Erythroblast (primary cell): Measurements from ENCODE around the gene ZBTB7C.

Experiments used
- DNase-seq, 2 experiments: peaks; one replicate each; lab custom pipeline; 2025; lab: John Stamatoyannopoulos, UW
- GATA1 ChIP-seq: IDR thresholded peaks from 2 replicates; pipeline ENCODE4 v1.6.1; 2011; ENCODE audit warnings: low read depth, mild to moderate bottlenecking, control low read depth, low read length, moderate library complexity
- POLR2A ChIP-seq: IDR thresholded peaks from 2 replicates; pipeline ENCODE4 v1.6.1; 2011; ENCODE audit warnings: mild to moderate bottlenecking, low read length

ZBTB7C gene

DNA sequence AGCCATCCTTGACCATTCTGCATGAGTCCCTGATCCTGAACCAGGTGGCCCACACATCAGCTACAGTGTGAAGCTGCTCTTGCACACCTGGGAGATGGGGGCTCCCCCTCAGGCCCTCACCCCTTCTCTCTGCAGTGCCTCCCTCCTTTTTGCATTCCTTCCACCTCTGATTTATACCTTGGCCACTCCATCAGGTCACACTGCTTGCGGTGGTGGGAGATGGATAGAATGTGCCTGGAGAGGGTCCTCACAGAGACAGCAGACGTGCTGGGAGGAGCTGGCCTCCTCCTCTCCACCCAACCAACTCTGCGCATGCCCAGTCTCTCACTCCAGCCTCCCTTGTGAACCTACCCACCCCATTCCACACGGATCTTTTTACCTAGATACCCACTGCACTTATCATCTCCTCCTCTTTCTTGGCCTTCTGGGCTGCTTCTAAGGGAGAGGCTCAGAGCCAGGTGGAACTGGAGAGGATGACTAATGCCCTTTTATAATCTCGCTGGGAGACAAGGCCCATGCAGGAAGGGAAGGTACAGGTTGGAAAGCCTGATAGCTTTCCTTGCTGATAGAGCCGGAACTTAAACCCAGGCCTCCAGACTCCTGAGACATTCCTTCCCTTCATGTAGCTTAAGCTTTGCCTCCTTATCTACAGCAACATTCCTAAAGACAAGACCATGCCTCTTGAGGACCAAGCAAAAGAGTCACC is 205.1 kb downstream of the ZBTB7C start:
- no peak for DNase-seq
- TF ChIP-seq GATA1, result no peak
- TF ChIP-seq POLR2A, result no peak

DNA sequence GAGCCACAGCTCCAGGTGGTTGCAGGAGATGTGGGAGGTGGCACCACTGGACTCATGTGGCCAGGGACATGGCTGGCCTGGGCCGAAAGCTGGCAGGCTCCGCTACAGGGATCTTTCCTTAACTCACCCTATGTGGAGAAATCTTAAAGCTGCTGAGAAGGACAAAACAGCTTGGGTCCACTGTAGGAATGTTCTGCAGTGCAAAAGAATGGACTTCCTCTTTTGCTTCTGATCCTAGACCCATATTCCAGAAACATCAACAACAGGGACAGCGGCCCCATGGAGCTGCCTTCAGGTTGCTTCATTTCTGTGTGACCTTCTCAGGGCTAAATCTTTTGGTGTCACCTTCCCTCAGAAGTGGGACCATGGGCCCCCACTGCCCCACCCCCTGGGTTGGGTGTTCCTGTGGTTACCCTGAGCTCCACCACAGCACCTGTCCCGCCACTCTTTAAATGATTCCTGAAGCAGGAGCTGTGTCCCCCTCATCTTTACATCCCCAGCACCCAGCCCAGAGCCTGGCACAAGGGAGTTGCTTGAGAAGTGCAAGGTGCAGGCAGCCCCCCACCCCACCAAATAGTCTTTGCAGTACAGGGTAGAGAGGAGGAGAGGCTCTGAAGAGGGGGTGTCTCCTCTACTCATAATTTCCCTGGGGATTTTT is 205.8 kb downstream of the ZBTB7C start:
- no peak for TF ChIP-seq POLR2A
- TF ChIP-seq GATA1, result no peak
- no peak for DNase-seq

- DNase-seq, result no peak
- TF ChIP-seq GATA1 (no peak), POLR2A (no peak)
Measured at GRCh38 chr18:48202350-48203260, 206.6 kb downstream of the ZBTB7C start.

- TF ChIP-seq POLR2A (no peak), GATA1 (no peak)
- DNase-seq, result no peak
Measured at GRCh38 chr18:48202006-48202348, 207.2 kb downstream of the ZBTB7C start.

DNA sequence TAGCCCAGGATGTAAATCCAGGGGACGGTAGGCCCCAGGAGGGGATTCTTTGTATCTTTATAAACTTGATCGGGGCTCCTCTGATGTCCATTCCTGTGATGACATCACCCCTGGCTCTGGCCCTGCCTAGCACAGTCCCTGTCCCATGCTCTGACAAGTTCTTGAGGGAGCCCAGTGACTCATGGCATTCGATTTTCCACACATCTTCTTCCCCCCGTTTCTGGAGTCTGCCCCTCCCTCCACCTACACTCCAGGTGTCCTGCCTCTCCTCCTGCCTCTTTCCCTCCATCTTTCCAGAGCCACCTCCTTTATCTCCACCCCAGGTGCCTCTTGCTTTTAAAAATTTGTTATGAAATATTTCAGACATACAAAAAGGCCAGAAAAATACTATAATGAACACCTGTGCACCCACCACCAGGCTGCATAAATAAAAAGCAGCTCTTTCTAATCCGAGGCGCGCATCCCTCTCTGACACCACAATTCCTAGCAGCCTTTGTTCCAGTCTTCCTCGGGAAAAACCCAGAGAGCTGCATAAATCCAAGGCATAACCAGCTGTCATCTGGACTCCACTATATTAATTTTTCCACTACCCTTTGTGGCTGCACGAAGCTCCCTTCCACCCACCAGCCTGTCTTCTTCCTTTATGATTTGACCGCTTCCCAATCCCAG is 207.7 kb downstream of the ZBTB7C start:
- no peak for DNase-seq

DNA sequence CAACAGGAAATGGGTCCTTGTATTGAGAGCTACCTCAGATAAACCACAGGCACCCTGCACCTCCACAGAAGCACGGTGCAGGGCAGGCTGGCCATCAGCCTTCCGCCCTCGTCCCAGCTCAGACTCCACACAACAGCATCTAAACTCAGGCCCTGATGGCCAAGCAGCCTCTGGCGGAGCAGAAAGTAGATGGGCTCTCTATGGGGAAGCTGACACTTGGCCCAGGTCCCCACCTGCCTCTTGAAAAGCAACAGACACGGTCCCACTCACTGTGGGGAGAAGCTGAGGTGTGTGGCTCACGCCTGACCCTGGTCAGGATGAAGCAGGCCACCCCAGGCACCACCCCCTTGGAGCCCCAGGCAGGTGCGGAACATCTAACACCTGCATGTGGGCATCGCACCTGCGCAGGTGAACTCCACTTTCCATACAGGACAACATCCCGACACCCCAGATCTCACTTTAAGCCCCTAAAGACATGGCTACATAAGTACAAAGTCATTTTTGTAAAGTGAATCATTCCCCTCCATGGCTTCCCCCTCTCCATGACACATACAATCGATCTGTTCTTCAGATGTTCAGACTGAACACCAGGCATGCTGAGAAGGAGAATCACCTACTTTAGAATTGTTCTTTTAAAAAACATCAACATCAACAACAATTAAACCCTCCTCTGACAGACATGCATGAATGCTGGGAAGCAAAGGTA is 208.4 kb downstream of the ZBTB7C start:
- no peak for DNase-seq
- TF ChIP-seq POLR2A, result no peak
- TF ChIP-seq GATA1, result no peak

More for the DNA sequence above, 207.7 kb downstream of the ZBTB7C start:
- no peak for TF ChIP-seq GATA1
- TF ChIP-seq POLR2A, result no peak

GRCh38 chr18:48199399-48199798 is 209.8 kb downstream of the ZBTB7C start:
- DNase-seq, result no peak
- TF ChIP-seq POLR2A (no peak), GATA1 (no peak)

DNA sequence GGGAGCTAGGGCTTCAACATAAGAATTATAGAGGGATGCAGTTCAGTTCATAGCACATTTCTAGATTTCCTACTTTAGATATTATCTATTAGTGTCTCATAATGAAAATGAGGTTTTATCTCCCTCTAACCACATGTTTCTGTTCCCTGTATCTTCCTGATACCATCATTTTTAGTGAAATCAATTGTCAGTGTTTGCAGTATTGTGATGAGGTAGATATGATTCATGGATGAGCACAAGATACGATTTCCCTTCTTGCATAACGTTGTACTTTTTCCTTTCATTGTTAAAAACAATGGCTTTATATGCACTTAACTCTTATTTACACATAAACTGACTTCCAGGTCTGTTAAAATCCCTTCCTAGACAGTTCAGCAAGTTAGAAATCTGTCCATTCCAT is 211.4 kb downstream of the ZBTB7C start:
- no peak for TF ChIP-seq POLR2A
- TF ChIP-seq GATA1, result no peak
- no peak for DNase-seq

- DNase-seq, result no peak
- no peak for TF ChIP-seq GATA1
- no peak for TF ChIP-seq POLR2A
Measured at GRCh38 chr18:48195787-48196186, 213.4 kb downstream of the ZBTB7C start.

DNA sequence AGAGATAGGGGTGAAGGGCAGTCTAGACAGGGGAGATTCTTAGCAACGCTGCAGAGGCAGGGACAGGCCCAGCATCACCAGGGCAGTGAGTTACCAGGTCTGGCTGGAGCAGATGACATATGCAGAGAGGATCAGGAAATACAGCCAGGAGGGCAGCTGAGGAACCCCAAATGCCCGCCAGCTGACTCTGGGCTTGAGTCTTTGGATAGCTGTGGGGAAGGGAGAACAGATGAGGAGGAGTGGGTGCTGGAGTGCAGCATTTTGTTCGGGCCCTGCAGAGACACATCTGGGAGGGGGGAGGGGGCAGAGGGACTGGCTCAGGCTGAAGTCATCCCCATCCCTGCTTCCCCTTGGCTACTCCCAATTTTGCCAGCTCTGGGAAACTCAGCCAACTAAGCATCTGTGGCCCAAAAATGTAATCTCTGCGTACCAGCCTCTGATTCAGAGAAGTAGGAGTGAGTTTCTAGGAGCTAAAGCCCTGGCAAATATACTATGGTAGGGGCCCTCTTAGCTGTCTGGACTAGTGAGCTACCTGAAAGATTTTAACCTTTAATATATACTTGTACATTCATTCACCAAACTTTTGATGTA is 214.5 kb downstream of the ZBTB7C start:
- TF ChIP-seq GATA1 (no peak), POLR2A (no peak)
- no peak for DNase-seq

DNA sequence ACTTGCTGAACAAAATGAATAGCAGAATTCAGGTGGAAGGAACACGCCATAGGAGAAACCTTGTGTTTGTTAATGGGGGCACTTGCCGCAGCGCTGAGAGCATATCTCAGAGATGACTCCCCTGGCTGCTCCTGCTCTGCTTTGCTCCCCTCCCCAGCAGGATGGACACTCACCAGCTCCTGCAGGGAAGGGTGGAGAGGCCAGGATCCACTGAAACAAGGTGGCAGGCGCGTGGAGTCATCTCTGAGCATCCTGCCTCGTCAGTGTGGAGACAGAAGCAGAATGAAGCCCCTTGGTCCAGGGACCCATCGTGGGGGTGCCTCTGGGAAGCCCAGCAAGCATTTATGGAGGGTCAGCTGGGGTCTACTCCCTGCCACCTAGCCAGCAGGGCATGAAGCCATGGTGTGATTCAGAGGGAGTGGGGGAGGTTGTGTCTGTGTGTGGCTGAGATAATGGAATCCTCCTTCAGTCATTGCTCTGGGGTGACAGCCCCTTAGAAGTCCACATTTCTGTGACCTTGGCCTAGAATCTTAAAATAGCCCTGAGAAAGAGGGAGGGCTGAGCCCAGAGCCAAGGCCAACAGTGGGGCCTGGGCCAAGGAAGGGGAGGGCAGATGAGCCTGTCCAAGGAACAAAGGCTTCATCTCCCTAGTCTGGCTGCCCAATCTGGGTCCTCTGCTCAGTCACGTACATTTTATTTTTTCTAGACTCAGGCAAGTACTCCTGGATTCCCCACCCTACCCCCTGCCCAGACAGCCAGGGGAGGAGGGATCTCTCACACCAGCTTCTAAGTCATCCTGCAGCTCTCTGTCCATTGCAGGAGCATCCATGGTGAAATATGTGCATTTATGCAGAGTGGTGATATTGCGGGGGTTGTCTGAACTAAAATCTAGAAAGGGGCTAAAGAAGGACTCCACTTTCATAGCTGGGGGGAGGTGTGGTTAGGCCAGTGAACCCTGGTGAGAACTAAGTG is 215.4 kb downstream of the ZBTB7C start:
- TF ChIP-seq POLR2A (no peak), GATA1 (no peak)
- DNase-seq, result no peak

- no peak for DNase-seq
- no peak for TF ChIP-seq POLR2A
- TF ChIP-seq GATA1, result no peak
Measured at GRCh38 chr18:48192542-48192941, 216.6 kb downstream of the ZBTB7C start.
